D721Med (cell line): ENCODE results near the gene ACYP1.
A peak's percentile ranks its signal among the peaks of the same experiment; 100 is the strongest.

Experiments used
- DNase-seq: peaks from one replicate; pipeline ENCODE4 v3.0.0; 2011; ENCODE audit warnings: low spot score; ENCODE audit not compliant: insufficient read length
- FAIRE-seq: peaks from 2 replicates; lab custom pipeline; 2011; peaks lifted over from hg19 to GRCh38; lab: Jason Lieb, UNC
- TF ChIP-seq, protein P1 (sequence below): IDR thresholded peaks from 2 replicates; pipeline ENCODE4 v1.5.1; 2012; ENCODE audit warnings: mild to moderate bottlenecking, control low read depth; ENCODE audit not compliant: insufficient read depth; ENCODE audit errors: missing control alignments

ACYP1 gene

DNA sequence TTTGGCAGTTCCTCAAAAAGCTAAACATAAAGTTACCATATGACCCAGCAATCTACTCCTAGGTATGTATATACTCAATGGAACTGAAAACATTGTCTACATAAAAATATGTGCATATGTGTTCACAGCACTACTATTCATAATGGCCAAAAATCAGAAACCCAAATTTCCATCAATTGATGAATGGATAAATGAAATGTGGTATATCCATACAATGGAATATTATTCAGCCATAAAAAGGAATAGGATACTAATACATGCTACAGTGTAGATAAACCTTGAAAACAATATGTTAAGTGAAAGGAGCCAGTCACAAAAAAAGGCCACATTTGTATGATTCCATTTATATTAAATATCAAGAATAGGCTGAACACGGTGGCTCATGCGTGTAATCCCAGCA is 3.4 kb downstream of the ACYP1 start:
- TF ChIP-seq, protein P1, sequence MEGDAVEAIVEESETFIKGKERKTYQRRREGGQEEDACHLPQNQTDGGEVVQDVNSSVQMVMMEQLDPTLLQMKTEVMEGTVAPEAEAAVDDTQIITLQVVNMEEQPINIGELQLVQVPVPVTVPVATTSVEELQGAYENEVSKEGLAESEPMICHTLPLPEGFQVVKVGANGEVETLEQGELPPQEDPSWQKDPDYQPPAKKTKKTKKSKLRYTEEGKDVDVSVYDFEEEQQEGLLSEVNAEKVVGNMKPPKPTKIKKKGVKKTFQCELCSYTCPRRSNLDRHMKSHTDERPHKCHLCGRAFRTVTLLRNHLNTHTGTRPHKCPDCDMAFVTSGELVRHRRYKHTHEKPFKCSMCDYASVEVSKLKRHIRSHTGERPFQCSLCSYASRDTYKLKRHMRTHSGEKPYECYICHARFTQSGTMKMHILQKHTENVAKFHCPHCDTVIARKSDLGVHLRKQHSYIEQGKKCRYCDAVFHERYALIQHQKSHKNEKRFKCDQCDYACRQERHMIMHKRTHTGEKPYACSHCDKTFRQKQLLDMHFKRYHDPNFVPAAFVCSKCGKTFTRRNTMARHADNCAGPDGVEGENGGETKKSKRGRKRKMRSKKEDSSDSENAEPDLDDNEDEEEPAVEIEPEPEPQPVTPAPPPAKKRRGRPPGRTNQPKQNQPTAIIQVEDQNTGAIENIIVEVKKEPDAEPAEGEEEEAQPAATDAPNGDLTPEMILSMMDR = no peak
- DNase-seq (no peak), FAIRE-seq (no peak)

DNA sequence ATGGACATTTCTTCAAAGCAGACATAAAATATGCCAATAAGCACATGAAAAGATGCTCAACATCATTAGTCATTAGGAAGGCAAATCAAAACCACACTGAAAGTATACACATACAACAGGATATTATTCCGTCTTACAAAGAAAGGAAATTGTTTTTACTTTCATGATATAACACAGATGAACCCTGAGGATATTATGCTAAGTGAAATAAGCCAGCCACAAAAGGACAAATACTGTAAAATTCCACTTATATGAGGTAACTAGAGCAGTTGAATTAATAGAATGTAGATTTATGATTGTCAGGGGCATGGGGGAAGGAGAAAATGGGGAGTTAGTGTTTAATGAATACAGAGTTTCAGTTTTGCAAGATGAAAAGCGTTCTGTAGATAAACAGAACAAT is 4.2 kb downstream of the ACYP1 start:
- TF ChIP-seq, protein P1 = no peak
- DNase-seq = no peak
- FAIRE-seq = no peak

DNA sequence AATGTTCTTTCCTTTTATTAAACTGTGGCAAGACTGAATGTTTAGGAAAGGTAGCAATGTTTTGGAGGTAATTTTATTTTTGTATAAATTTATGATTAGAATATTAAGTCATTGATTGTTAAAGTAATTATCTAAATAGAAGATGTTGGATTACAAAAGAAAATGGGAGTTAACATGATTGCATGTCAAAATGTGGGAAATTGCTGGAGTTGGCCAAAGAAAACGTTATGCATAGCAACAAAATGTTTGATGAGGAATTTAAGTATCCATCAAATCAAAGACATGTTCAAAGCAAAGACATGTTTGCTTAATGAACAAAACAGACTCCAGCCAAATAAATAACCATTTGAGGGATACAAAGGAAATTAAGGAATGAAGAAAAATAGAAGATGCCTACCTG is 9.4 kb downstream of the ACYP1 start:
- TF ChIP-seq, protein P1 = no peak
- FAIRE-seq (no peak), DNase-seq (no peak)

DNA sequence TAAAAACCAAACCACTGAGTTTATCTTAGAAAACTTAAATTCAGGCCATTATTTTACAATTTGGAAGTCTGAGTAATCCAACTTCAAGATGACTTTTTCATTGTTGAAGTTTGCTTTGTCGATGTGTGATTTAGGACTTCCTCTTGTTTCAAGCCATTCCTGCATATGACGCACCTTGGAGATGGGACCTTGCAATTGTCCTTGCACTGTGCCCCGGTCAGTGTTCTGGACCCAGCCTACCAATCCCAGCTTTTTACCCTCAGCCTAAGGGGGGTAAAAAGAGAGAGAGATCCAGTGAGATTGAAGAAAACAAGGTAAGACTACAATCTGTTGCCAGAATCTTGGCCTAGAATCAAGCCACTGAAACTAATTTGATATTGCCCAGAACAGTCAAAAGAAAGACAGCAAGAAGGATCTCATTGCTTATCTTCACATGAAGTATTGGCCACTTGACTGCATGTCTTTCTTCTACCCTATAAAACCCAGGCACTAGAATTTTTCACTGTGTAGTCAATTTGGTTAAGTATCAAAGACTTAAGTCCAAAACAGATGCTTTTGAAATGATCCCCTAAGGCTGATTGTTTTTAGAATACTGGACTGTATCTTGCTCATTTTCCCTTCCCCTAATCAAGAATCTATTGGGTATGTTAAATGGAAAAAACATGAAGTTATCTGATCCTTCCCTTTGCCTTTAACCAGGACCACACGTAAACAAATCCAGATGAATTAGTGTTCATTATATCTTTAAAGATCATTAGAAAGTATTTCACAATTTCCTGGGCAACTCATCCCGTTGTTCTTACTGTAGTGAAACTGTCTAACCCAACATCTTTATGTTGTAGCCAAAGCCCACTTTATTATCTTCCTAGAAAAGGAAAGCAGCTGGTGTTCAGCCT is 10.2 kb downstream of the ACYP1 start:
- TF ChIP-seq, protein P1 = no peak
- no peak for FAIRE-seq
- DNase-seq = no peak

DNA sequence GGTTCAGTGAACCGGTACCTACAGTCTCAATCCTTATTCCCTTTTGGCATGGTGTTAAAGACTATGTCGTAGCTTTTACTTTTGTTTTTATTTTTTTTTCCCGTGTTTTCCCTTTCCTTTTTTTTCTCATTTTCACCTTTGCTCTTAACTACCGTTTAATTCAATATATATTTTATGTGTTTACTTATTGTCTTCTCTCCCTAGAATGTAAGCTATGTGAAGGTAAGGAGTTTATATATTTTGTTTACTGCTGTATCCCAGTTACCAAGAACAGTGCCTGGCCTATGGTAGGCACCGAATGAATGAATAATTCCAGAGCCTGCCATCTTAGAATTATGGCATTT is 12.3 kb downstream of the ACYP1 start:
- DNase-seq = no peak
- TF ChIP-seq, protein P1 = no peak
- no peak for FAIRE-seq

DNA sequence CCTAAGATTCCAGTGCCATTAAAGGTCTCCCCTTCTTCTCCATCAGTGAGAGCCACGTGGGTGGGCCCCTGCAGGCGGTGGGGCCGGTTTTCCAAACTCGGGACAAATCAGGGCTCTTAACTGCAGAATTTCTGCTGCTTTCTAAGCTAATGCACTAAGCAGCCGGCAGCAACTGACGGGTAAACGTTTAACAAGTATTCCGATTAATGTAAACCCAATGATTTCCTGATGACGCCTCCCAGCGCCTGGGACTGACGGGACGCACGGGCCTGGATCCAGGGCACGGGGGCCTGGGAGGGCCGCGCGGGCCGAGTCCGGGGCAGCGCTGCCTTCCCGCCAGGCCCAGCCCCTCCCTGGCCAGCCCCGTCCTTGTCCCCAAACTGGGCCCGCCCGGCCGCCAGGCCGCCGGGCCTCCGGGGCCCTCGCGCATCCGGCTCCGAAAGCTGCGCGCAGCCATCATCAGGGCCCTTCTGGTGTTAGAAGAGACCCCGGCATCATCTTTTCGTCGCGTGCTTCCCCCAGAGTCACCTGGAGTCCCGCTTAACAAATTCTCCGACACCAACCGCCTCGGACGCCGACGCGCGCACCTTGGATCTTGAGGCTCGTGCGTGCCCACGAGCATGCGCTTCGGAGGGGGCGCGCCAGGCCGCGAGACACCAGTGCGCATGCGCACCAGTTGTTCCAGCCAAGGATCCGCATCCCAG is 12.8 kb downstream of the ACYP1 start, which contains the start of gene MLH3:
MLH3 (minus strand) TSS at position 616 of the 704 bp plus-strand sequence. CDS start 1,812 bp downstream, outside the sequence.
- FAIRE-seq (no peak), DNase-seq (peak; percentile 63)
- TF ChIP-seq, protein P1 = no peak
